DMS153 treated with DMSO at 0.1 percent for 48 hours (cell line): ENCODE results near the gene FTL.

Experiments
- DNase-seq: peaks from one replicate; lab custom pipeline; 2025; ENCODE audit not compliant: unreplicated experiment; lab: John Stamatoyannopoulos, UW

FTL gene

GRCh38 chr19:48945415-48945814 lies 19.7 kb upstream of the FTL start:
- DNase-seq, result no peak

DNA sequence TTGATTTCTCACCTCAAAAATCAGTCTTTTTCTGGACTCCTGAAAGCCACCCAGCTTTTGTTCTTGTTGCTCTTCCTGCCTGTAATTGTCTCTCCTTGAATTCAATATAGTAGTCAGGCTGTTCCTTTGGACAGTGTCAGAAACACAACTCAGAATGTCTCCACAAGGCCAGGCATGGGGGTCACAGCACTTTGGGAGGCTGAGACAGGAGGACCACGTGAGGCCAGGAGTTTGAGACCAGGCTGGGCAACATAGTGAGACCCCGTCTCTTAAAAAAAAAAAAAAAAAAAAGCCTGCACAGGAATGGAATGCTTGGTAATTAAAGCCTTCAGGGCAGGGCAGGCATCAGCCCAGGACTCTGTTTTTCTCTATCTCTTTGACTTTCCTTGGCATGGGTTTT lies 19.3 kb upstream of the FTL start:
- DNase-seq, result no peak

DNA sequence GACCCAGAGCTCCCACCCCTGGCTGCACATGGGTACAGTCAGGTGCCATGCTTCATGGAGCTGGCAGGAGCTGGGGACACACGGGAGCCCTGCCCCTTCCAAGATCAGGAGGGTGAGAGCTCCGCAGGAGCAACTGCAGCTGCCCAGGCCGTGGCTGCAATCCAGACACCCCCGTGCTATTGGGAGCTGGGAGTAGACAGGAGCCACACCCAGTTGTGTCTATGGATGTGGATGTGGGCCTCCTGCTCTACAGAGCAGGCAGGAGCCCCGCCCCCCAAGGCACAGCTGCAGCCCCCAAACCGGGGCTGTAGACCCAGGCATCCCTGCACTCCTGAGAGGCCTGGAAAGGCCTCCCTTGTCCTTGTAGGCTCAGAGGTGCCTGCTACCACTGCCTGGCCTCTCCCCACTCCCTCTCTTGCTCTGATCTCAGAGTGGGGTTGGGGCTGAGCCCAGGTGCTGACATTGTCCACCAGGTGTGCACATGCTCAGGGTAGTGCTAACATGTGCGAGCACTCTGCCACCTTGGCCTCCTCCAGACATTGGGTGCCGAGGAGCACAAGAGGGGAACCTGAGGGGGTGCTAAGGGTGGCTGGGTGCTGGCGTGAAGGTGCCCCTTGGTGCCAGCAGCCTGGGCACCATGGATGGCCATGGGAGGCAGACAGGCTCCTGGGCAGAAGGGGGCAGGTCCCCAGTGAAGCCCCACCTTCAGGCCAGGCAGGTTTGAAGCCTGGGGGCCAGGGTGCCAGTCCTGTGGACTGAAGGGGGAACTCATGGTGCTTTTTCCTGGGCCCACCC lies 18.4 kb upstream of the FTL start:
- no peak for DNase-seq

- no peak for DNase-seq
Observed at GRCh38 chr19:48947258-48947542, 17.9 kb upstream of the FTL start.

DNA sequence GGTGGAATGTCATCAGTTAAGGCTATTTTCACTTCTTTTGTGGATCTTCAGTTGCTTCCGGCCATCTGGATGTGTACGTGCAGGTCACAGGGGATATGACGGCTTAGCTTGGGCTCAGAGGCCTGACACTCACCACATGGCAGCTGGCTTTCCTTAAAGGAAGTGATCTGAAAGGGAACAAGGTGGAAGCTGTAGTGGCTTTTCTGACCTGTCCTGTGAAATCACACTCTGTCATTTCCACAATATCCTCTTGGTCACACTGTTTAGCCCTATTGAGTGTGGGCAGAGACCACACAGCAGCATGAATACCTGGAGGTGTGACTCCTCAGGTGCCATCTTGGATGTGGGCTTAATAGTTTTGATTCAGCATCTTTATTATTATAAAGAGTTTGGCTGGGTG lies 14.9 kb upstream of the FTL start:
- no peak for DNase-seq

DNA sequence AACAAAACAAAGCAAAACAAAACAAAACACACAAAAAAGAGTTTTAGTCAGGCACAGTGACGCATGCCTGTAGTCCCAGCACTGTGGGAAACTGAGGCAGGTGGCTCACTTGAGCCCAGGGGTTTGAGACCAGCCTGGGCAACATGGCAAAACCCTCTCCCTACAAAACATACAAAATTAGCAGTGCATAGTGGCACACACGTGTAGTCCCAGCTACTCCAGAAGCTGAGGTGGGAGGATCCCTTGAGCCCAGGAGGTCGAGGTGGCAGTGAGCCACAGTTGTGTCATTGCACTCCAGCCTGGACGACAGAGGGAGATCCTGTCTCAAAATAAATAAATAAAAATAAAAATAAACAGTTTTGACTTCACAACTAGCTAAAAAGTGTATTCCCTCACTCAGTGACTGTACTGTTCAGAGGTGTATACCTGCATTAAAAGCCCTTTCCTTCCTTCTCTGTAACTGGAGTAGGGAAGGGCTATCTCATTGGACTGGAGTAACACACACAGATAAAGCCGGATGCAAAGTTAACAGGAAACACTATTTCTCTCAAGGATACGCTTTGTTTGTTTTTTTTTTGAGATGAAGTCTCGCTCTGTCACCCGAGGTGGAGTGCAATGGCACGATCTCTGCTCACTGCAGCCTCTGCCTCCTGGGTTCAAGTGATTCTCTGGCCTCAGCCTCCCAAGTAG lies 14.1 kb upstream of the FTL start:
- DNase-seq, result no peak

GRCh38 chr19:48953141-48953540 lies 12.0 kb upstream of the FTL start:
- DNase-seq, result no peak

GRCh38 chr19:48953990-48954594 lies 11.0 kb upstream of the FTL start:
- DNase-seq, result no peak

- peak; percentile 89 for DNase-seq
Observed at GRCh38 chr19:48954595-48955307, 10.4 kb upstream of the FTL start, which contains the start of gene BAX. BAX (plus strand) TSS chr19:48954875; CDS start chr19:48954929, 54 bp downstream.

DNA sequence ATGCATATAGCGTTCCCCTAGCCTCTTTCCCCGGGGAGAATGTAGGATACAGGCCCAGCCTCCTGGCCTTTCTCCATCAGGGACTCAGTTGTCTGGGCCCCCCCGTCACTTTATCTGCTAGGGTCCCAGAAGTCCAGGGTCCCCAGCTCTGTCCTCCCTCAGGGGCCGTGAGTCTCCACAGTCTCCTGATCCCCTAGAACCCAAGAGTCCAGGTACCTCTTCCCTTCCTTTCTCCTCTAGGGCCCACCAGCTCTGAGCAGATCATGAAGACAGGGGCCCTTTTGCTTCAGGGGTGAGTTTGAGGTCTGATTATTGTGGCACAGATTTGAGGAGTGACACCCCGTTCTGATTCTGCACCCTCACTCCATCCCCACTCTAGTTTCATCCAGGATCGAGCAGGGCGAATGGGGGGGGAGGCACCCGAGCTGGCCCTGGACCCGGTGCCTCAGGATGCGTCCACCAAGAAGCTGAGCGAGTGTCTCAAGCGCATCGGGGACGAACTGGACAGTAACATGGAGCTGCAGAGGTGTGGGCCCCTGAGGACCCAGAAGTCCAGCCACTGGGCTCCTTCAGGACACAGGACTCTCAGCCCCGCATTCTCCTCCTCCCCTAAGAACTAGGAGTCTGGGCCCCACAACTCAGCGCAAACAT lies 9.7 kb upstream of the FTL start:
- DNase-seq, result no peak

DNA sequence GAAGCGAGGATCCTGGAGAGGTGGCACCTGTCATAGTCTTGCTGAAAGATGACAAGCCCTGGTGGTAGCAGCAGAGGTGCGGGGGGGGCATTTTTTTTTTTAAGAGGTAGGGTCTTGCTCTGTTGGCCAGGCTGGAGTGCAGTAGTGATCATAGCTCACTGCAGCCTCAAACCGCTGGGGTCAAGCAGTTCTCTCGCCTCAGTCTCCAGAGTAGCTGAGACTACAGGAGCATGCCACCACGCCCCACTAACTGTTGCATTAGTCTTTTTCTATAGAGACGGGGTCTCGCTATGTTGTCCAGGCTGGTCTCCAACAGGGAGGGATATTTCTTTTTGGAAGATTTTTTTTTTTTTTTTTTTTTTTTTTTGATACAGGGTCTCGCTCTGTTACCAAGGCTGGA lies 7.1 kb upstream of the FTL start:
- no peak for DNase-seq

- DNase-seq, result no peak
Observed at GRCh38 chr19:48959341-48960239, 5.5 kb upstream of the FTL start.

DNA sequence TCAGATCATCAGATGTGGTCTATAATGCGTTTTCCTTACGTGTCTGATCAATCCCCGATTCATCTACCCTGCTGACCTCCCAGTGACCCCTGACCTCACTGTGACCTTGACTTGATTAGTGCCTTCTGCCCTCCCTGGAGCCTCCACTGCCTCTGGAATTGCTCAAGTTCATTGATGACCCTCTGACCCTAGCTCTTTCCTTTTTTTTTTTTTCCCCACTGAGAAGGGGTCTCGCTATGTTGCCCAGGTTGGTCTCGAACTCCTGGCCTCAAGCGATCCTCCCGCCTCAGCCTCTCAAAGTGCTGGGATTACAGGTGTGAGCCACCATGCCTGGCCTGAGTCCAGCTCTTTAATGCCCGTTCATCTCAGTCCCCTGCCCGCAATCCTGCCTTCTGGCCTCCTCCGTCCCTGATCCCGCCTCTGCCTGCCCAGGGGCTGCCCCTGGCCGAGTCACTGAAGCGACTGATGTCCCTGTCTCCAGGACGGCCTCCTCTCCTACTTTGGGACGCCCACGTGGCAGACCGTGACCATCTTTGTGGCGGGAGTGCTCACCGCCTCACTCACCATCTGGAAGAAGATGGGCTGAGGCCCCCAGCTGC lies 4.0 kb upstream of the FTL start:
- no peak for DNase-seq

DNA sequence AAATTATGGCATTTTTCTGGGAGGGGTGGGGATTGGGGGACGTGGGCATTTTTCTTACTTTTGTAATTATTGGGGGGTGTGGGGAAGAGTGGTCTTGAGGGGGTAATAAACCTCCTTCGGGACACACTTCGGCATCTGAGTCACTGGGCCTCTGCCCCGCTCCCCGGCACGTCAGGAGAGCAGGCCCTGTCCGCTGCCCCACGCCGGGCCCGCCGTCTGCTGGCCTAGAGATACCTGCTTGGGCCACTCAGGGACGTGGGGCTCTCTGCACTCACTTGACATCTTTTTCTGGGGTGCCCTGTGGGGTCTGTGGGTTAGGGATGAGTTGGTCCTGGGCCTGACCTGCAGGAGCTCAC lies 3.5 kb upstream of the FTL start:
- no peak for DNase-seq

DNA sequence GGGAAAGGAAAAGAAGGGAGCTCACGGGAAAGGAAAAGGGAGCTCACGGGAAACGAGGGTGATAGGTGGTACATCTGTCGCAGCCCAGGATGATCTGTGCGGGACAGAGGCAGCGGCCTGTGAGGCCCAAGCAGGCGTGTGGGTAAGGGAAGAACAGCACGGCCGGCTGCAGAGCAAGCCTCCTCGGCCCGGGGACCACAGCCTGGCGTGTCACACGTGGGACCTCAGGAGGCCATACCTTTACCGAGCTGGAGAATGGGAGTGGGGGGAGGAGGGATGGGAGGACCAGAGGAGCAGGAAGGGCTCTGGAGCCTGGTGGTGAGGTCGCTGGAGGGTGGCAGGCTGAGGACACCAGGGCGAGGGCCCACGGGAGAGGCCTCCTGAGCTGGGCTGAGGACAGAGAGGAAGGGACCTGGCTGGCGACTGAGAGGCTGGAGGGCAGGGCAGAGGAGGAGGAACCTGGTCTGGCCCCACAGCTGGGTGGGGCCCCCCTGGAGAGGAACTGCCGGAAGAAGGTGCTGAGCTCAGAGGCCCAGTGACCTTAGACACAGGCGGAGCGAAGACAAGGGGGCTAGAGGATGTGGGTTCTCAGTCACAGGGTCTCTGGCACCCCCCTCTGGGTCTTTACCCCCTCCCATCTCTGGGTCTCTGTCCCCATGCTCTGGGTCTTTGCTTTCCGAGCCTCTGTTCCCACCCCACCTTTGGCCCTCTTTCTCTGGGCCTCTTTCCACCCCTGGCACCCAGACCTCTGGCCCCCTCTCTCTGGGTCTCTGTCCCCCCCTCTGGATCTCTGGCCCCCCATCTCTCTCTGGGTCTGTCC lies 2.9 kb upstream of the FTL start:
- peak; percentile 34 for DNase-seq

DNA sequence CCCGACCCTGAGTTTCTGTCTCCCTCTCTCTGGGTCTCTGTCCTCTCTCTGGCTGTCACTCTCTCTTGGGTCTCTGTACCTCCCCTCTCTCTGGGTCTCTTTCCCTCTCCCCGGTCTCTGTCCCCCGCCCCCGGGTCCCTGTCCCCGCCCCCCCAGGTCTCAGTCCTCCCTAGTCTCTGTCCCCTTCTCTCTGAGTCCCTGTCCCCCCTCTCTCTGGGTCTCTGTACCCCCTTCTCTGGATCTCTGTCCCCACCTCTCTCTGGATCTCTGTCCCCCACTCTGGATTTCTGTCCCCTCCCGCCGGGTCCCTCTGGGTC lies 2.3 kb upstream of the FTL start:
- no peak for DNase-seq

DNA sequence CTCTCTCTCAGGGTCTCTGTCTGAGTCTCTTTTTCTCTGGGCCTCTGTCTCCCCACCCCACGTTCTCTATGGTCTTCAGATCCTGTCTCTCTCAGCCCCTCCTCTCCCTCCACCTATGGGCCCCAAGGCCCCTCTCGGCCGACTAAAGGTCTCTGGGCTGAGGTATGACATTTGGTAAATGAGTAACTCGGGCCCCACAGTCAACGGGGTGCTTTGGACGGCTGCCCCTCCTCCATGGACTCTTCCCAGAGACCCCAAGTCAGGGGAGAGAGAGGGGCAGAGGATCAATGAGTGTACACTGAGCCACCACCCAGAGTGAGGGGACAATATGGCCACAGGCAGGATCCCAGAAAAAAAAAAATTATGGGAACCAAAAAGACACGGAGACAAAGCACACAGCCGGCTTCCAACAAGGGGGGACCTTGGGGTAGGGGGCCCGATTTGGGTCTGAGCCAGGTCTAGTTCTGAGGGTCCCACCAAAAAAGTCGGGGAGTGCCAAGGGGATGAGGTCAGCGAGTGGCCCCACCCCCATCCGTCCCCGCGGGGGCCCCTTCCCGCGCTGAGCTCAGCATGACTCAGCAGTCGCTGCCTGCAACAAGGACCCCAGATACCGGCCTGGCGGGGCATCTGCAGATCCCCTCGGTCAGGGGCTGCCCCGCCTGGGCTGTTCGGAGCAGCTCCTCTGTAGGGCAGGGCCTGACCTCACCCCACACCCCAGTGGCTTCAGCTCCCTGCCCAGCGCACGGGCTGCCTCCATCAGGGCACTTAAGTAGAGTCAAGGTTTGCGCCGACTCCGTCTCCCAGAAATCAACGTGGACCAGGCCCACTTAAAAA lies 1.5 kb upstream of the FTL start:
- DNase-seq, result peak; percentile 53
